Mesenteric fat pad (tissue), 1 donor: ENCODE data around the gene CCDC178. TPM values are rescaled to one million over a fixed set of nuclear protein-coding genes. Genes with fewer than 3 reads are reported as not detected.
"Not testable (repeated sequence)": the region's sequence is repeated elsewhere in the genome, so short reads cannot be mapped to it uniquely, and the experiment has no call there.

Experiments
- DNase-seq: peaks from one replicate; pipeline ENCODE4 v3.0.0-alpha.2; 2020; ENCODE audit warnings: low spot score
- total RNA-seq: library from RNA; stranded (reverse); fragmentation: NEBNext Ultra II Directional; extraction: Animal tissue kit (Norgen Biotek cat#: 25700); gene quantifications from one replicate; pipeline ENCODE4 v1.2.1, GENCODE V29; 2021
- donor health status: DM: yes; HTN: yes; CAD: no.

CCDC178 gene
- total RNA-seq, 1 donor from 2014 or later: 3.7 TPM

- no peak for DNase-seq
Measured at GRCh38 chr18:33355756-33356155, 84.8 kb downstream of the CCDC178 start.

GRCh38 chr18:33355263-33355662 lies 85.3 kb downstream of the CCDC178 start:
- DNase-seq: no peak

- no peak for DNase-seq
Measured at GRCh38 chr18:33350256-33350655, 90.3 kb downstream of the CCDC178 start.

GRCh38 chr18:33339733-33340132 lies 100.8 kb downstream of the CCDC178 start:
- not testable (repeated sequence) for DNase-seq

GRCh38 chr18:33334781-33335180 lies 105.7 kb downstream of the CCDC178 start:
- DNase-seq: no peak

- DNase-seq: no peak
Measured at GRCh38 chr18:33330711-33331110, 109.8 kb downstream of the CCDC178 start.

GRCh38 chr18:33326975-33327374 lies 113.5 kb downstream of the CCDC178 start:
- DNase-seq: no peak

- no peak for DNase-seq
Measured at GRCh38 chr18:33317640-33318039, 122.9 kb downstream of the CCDC178 start.

GRCh38 chr18:33316146-33316587 lies 124.4 kb downstream of the CCDC178 start:
- DNase-seq: no peak

- DNase-seq: no peak
Measured at GRCh38 chr18:33307520-33307919, 133.0 kb downstream of the CCDC178 start.

GRCh38 chr18:33304277-33304676 lies 136.2 kb downstream of the CCDC178 start:
- DNase-seq: no peak

GRCh38 chr18:33291539-33291938 lies 149.0 kb downstream of the CCDC178 start:
- DNase-seq: no peak

GRCh38 chr18:33288082-33288716 lies 152.3 kb downstream of the CCDC178 start:
- no peak for DNase-seq

GRCh38 chr18:33282709-33283333 lies 157.7 kb downstream of the CCDC178 start:
- peak; percentile 69 for DNase-seq

GRCh38 chr18:33282142-33282541 lies 158.4 kb downstream of the CCDC178 start:
- DNase-seq: peak; percentile 77

- no peak for DNase-seq
Measured at GRCh38 chr18:33277431-33277830, 163.1 kb downstream of the CCDC178 start.

- no peak for DNase-seq
Measured at GRCh38 chr18:33275843-33276242, 164.7 kb downstream of the CCDC178 start.

GRCh38 chr18:33270297-33270696 lies 170.2 kb downstream of the CCDC178 start:
- no peak for DNase-seq

- no peak for DNase-seq
Measured at GRCh38 chr18:33269223-33269622, 171.3 kb downstream of the CCDC178 start.

GRCh38 chr18:33264566-33264965 lies 176.0 kb downstream of the CCDC178 start:
- DNase-seq: no peak

GRCh38 chr18:33239298-33239697 lies 201.2 kb downstream of the CCDC178 start:
- DNase-seq: no peak

GRCh38 chr18:33232318-33232626 lies 208.2 kb downstream of the CCDC178 start:
- no peak for DNase-seq
